ENCODE data around the gene NPHP4. TPM values are rescaled to one million over a fixed set of nuclear protein-coding genes. Genes with fewer than 3 reads are reported as not detected.

NPHP4 gene
- total RNA-seq, 8 experiments from 2014 or later, result 4.5 to 20.2 (median 11.0) TPM

GRCh38 chr1:5977494-5978444, 14.5 kb downstream of the NPHP4 start:
- no peak overlapping the region for H3K27ac ChIP-seq
- in situ Hi-C loops (cut with MboI; ENCODE audit: low pct_unique_long_range_greater_than_20kb in 2 of 9, low sequenced_read_pairs in 9 of 9, unreplicated experiment in 9 of 9), result no loop called here
- no peak for ATAC-seq (replicated peaks in 6 of 8)
- no peak overlapping the region for H3K4me3 ChIP-seq
- peaks cover 2 to 10% of the 10 kb centered on the region in 2 donors for H3K4me1 ChIP-seq (replicated peaks in 1 of 2)
- 50 to 89% (median 80%) methylated on average over 2 to 12 of the region's 26 CpGs; no CpG with 5 or more reads in 3 of the 10 experiments for WGBS, 10 experiments

DNA sequence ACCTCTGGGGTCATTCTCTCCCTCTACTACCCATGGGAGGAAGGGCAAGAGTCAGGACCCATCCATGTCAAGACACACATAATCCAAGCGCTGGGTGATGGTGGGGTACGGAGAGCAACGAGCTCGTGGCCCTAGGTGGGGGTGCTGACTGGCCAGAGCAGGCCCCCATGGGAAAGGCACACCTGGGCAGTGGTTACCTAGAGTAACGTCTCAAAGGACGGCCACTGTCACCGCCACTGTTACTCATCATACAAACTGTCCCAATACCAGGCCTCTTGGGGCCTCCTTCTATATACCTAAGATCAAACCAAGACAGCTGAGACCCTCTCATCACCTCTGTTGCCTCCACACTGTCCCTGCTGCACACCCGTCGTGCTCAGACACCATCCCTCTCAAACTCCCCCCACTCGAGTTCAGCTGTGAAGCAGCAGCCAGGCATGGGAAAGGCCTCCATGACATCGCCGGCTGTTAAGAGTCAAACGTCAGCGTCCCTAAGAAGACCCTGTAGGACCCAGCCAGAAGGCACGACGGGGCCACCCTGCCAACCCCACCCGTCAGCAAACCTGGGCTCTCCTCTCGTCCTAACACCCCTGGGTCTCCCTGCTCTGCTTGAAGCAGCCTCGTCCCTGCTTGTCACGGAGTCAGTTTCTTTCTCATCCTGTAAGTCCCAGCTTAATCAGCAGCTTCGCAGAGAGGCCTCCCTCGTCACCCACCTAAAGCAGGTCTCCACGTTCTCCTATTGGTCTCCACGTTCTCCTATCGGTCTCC, 15.3 kb downstream of the NPHP4 start:
- Histone ChIP-seq H3K4me3 (no peak overlapping the region), H3K4me1 (replicated peaks in 1 of 2) (peaks cover 1 to 10% of the 10 kb centered on the region in 2 donors), H3K27ac (peak overlapping the region in 1 of 2 donors; percentile 5)
- in situ Hi-C loops (cut with MboI; ENCODE audit: low pct_unique_long_range_greater_than_20kb in 2 of 9, low sequenced_read_pairs in 9 of 9, unreplicated experiment in 9 of 9), result no loop called here
- 80 to 100% (median 92%) methylated on average over 1 to 19 of the region's 25 CpGs; no CpG with 5 or more reads in 1 of the 10 experiments for WGBS, 10 experiments
- no peak for ATAC-seq (replicated peaks in 6 of 8)

DNA sequence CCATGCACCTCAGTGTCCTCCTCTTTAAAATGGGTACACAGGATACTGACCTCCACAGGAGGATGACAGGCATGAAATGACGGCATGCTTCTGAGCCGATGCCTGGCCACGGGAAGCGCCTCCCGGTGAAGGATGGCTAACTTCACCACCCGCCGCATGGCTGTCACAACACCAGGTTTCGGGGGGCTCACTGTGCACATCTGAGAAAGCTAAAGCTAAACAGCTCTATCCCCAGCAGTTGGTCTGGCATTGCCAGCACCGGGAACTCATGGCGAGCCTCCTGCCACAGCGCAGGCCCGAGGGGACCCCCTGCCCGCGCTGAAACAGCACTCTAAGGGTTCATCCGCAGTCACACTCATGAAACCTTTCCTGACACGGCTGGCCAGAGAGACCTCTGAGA, 16.0 kb downstream of the NPHP4 start:
- in situ Hi-C loops (cut with MboI; ENCODE audit: low pct_unique_long_range_greater_than_20kb in 2 of 9, low sequenced_read_pairs in 9 of 9, unreplicated experiment in 9 of 9), result no loop called here
- peaks cover 8 to 16% of the 10 kb centered on the region in 2 donors for H3K4me1 ChIP-seq (replicated peaks in 1 of 2)
- ATAC-seq (replicated peaks in 6 of 8), result no peak
- 91 to 100% (median 94%) methylated on average over 2 to 6 of the region's 16 CpGs; no CpG with 5 or more reads in 6 of the 10 experiments for WGBS, 10 experiments
- no peak overlapping the region for H3K4me3 ChIP-seq
- H3K27ac ChIP-seq, result peak overlapping the region in 1 of 2 donors; percentile 5

GRCh38 chr1:5975133-5975880, 16.9 kb downstream of the NPHP4 start:
- in situ Hi-C loops (cut with MboI; ENCODE audit: low pct_unique_long_range_greater_than_20kb in 2 of 9, low sequenced_read_pairs in 9 of 9, unreplicated experiment in 9 of 9), result no loop called here
- 44 to 100% (median 81%) methylated on average over 1 to 14 of the region's 17 CpGs; no CpG with 5 or more reads in 3 of the 10 experiments for WGBS, 10 experiments
- Histone ChIP-seq H3K27ac (no peak overlapping the region), H3K4me3 (no peak overlapping the region), H3K4me1 (replicated peaks in 1 of 2) (peaks cover 14 to 15% of the 10 kb centered on the region in 2 donors)
- peak; percentile 29 to 95 (median 66) for ATAC-seq (replicated peaks in 6 of 8)

GRCh38 chr1:5974631-5975030, 17.6 kb downstream of the NPHP4 start:
- in situ Hi-C loops (cut with MboI; ENCODE audit: low pct_unique_long_range_greater_than_20kb in 2 of 9, low sequenced_read_pairs in 9 of 9, unreplicated experiment in 9 of 9), result no loop called here
- no peak overlapping the region for H3K27ac ChIP-seq
- H3K4me1 ChIP-seq (replicated peaks in 1 of 2), result peaks cover 14 to 16% of the 10 kb centered on the region in 2 donors
- WGBS, 10 experiments, result 76 to 90% (median 88%) methylated on average over 4 to 8 of the region's 8 CpGs; no CpG with 5 or more reads in 5 of the 10 experiments
- no peak overlapping the region for H3K4me3 ChIP-seq
- no peak for ATAC-seq (replicated peaks in 6 of 8)

DNA sequence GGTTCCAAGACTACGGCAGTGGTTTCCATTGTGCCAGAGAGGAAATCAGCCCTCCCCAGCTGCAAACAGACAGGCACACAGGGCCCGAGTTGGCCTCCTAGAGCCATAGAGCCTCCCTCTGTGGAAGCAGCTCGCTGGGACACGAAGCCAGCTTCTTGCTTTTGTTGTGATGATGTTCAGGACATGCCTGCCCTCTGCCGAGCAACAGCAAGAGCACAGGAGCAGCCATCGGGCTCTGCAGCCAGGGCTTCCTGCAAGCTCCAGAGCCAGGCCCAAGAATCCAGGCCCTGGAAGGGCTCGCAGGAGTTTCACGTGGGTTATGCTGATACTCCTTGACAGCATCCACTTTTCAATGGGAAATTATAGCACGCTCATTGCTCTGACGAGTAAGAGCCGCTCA, 18.5 kb downstream of the NPHP4 start:
- 40 to 53% (median 44%) methylated on average over 1 to 11 of the region's 11 CpGs; no CpG with 5 or more reads in 3 of the 10 experiments for WGBS, 10 experiments
- Histone ChIP-seq H3K4me3 (no peak overlapping the region), H3K4me1 (replicated peaks in 1 of 2) (peaks cover 14 to 16% of the 10 kb centered on the region in 2 donors), H3K27ac (peak overlapping the region in 1 of 2 donors; percentile 16)
- in situ Hi-C loops (cut with MboI; ENCODE audit: low pct_unique_long_range_greater_than_20kb in 2 of 9, low sequenced_read_pairs in 9 of 9, unreplicated experiment in 9 of 9), result no loop called here
- peak in 7 of 8 experiments; percentile 33 to 83 (median 68) for ATAC-seq (replicated peaks in 6 of 8)

DNA sequence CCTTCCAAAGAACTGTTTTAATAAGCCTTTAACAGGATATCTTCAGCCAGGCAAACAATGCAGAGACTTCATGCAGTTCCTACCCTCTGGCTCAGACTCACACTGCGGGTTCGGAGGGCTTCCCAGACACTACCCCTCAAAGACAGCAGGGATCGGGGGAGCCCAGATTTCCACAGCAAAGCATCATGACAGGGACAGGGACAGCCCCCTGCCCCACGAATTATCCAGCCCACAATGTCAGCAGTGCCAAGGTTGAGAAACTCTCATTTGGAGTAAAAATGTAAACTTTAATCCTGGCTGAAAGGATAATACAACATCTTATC, 20.1 kb downstream of the NPHP4 start:
- WGBS, 10 experiments, result 75 to 100% (median 94%) methylated on average over 1 to 4 of the region's 4 CpGs; no CpG with 5 or more reads in 4 of the 10 experiments
- no peak overlapping the region for H3K4me3 ChIP-seq
- in situ Hi-C loops (cut with MboI; ENCODE audit: low pct_unique_long_range_greater_than_20kb in 2 of 9, low sequenced_read_pairs in 9 of 9, unreplicated experiment in 9 of 9), result no loop called here
- no peak overlapping the region for H3K27ac ChIP-seq
- ATAC-seq (replicated peaks in 6 of 8), result no peak
- peaks cover 14 to 16% of the 10 kb centered on the region in 2 donors for H3K4me1 ChIP-seq (replicated peaks in 1 of 2)

- peaks cover 14 to 16% of the 10 kb centered on the region in 2 donors for H3K4me1 ChIP-seq (replicated peaks in 1 of 2)
- no peak overlapping the region for H3K4me3 ChIP-seq
- ATAC-seq (replicated peaks in 6 of 8), result no peak
- in situ Hi-C loops (cut with MboI; ENCODE audit: low pct_unique_long_range_greater_than_20kb in 2 of 9, low sequenced_read_pairs in 9 of 9, unreplicated experiment in 9 of 9), result no loop called here
- no peak overlapping the region for H3K27ac ChIP-seq
- WGBS, 10 experiments, result 69 to 100% (median 91%) methylated on average over 1 to 13 of the region's 22 CpGs; no CpG with 5 or more reads in 2 of the 10 experiments
Measured at GRCh38 chr1:5971471-5972197, 20.6 kb downstream of the NPHP4 start.

DNA sequence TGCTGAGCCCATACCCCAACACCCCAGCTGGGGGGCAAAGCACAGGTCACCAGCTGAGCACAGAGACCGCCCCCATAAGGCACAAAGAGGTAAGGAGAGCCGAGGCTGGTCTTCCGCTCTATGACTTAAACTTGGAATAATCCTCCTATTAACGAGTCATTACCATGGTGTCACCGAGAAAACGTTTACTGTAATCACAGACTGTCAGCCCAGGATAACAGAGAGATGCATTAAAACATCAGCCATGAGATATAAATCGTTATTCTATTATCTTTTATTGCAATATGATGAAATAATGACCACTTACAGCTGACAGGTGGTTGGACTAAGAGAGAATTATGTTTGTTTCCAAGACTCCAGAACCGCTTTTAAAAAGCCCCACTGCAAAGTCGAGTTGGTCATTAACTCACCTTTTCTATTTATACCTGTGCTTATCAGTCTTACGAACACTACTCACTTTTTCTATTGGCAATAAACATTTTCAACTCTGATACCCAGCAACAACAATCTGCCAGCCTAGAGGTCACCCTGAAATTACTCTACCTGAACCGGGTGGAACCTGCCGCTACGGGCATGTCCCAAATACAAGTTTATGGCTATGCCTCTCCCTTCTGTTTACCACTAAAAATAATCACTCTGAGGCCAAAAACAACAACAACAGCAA, 21.5 kb downstream of the NPHP4 start:
- peaks cover 14 to 16% of the 10 kb centered on the region in 2 donors for H3K4me1 ChIP-seq (replicated peaks in 1 of 2)
- no peak overlapping the region for H3K27ac ChIP-seq
- WGBS, 10 experiments, result 68 to 96% (median 79%) methylated on average over 4 to 13 of the region's 13 CpGs
- no peak overlapping the region for H3K4me3 ChIP-seq
- peak in 5 of 8 experiments; percentile 50 to 89 (median 71) for ATAC-seq (replicated peaks in 6 of 8)
- in situ Hi-C loops (cut with MboI; ENCODE audit: low pct_unique_long_range_greater_than_20kb in 2 of 9, low sequenced_read_pairs in 9 of 9, unreplicated experiment in 9 of 9), result no loop called here

DNA sequence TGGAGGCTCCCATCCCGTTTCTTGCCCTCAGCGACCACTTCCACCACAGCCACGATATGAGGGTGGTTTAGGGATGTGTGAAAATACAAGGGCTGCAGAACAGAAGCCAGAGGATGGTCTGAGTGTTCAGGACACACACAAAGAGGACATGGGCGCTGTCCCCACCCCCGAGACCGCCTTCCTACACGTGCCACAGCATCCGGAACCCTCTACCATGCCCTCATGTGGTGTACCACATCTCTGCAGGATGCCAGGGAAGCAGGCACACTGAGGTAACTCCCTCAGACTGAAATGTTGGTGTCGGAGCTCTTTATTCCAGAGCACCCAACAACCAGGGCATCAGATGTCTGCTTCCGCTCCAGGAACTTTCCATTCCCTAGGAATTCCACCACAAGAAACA, 23.1 kb downstream of the NPHP4 start:
- Histone ChIP-seq H3K4me3 (no peak overlapping the region), H3K27ac (no peak overlapping the region), H3K4me1 (replicated peaks in 1 of 2) (peaks cover 14 to 16% of the 10 kb centered on the region in 2 donors)
- no peak for ATAC-seq (replicated peaks in 6 of 8)
- WGBS, 10 experiments, result 92 to 100% (median 100%) methylated on average over 1 to 10 of the region's 10 CpGs; no CpG with 5 or more reads in 3 of the 10 experiments
- in situ Hi-C loops (cut with MboI; ENCODE audit: low pct_unique_long_range_greater_than_20kb in 2 of 9, low sequenced_read_pairs in 9 of 9, unreplicated experiment in 9 of 9), result no loop called here

GRCh38 chr1:5968161-5968736, 24.0 kb downstream of the NPHP4 start:
- 67 to 100% (median 95%) methylated on average over 1 to 10 of the region's 11 CpGs; no CpG with 5 or more reads in 4 of the 10 experiments for WGBS, 10 experiments
- Histone ChIP-seq H3K27ac (no peak overlapping the region), H3K4me1 (replicated peaks in 1 of 2) (peaks cover 7 to 16% of the 10 kb centered on the region in 2 donors), H3K4me3 (no peak overlapping the region)
- ATAC-seq (replicated peaks in 6 of 8), result no peak
- in situ Hi-C loops (cut with MboI; ENCODE audit: low pct_unique_long_range_greater_than_20kb in 2 of 9, low sequenced_read_pairs in 9 of 9, unreplicated experiment in 9 of 9), result no loop called here
